ENCODE measurements around the gene SNX9. TPM values are rescaled to one million over a fixed set of nuclear protein-coding genes. Genes with fewer than 3 reads are reported as not detected.

The SNX9 gene
- total RNA-seq, 4 donors from 2014 or later = 13.7 to 57.2 (median 50.7) TPM

- Histone ChIP-seq H3K27me3 (no peaks in the 10 kb centered on the region), H3K36me3 (no peaks in the 10 kb centered on the region), H3K27ac (no peak overlapping the region), H3K4me1 (peaks cover 0 to 11% (median 4%) of the 10 kb centered on the region in 4 donors), H3K4me3 (no peak overlapping the region), H3K9me3 (no peaks in the 10 kb centered on the region)
- no peak for DNase-seq
- no peak for TF ChIP-seq POLR2AphosphoS5 (IDR thresholded peaks at IDR 0.05)
- no peak for TF ChIP-seq CTCF (IDR thresholded peaks at IDR 0.05)
- TF ChIP-seq EP300 (IDR thresholded peaks at IDR 0.05; ENCODE audit: low read depth) = no peak
- in situ Hi-C loops (cut with MboI; ENCODE audit: low pct_ligation_motif_present in 1 of 4, low pct_unique_long_range_greater_than_20kb in 1 of 4, low sequenced_read_pairs in 3 of 4) = no loop called here
- WGBS, 2 donors (ENCODE audit: low coverage in 1 of 2) = 87 to 100% methylated on average over 1 to 10 of the region's 10 CpGs
- intact Hi-C loops (cut with DNase I; ENCODE audit: low total_unique reads) = no loop called here
Measured at GRCh38 chr6:157977176-157977804, 154.2 kb downstream of the SNX9 start.

GRCh38 chr6:157978021-157978783 lies 155.2 kb downstream of the SNX9 start:
- Histone ChIP-seq H3K4me3 (no peak overlapping the region), H3K27me3 (no peaks in the 10 kb centered on the region), H3K4me1 (peaks cover 0 to 20% (median 11%) of the 10 kb centered on the region in 4 donors), H3K9me3 (no peaks in the 10 kb centered on the region), H3K36me3 (no peaks in the 10 kb centered on the region), H3K27ac (no peak overlapping the region)
- TF ChIP-seq POLR2AphosphoS5 (IDR thresholded peaks at IDR 0.05) = no peak
- in situ Hi-C loops (cut with MboI; ENCODE audit: low pct_ligation_motif_present in 1 of 4, low pct_unique_long_range_greater_than_20kb in 1 of 4, low sequenced_read_pairs in 3 of 4) (no loop called here), intact Hi-C loops (cut with DNase I; ENCODE audit: low total_unique reads) (no loop called here)
- WGBS, 2 donors (ENCODE audit: low coverage in 1 of 2) = 86 to 89% methylated on average over 13 to 16 of the region's 16 CpGs
- DNase-seq = no peak

GRCh38 chr6:157980288-157981131 lies 157.5 kb downstream of the SNX9 start:
- Histone ChIP-seq H3K9me3 (no peaks in the 10 kb centered on the region), H3K27ac (peak overlapping the region; percentile 85 to 94 (median 90)), H3K4me3 (peak overlapping the region in 3 of 4 donors; percentile 64 to 94 (median 80)), H3K4me1 (peaks cover 10 to 43% (median 25%) of the 10 kb centered on the region in 4 donors), H3K36me3 (no peaks in the 10 kb centered on the region), H3K27me3 (no peaks in the 10 kb centered on the region)
- TF ChIP-seq POLR2AphosphoS5 (IDR thresholded peaks at IDR 0.05) (no peak), POLR2A (IDR thresholded peaks at IDR 0.05) (no peak), EP300 (IDR thresholded peaks at IDR 0.05; ENCODE audit: low read depth) (no peak)
- 46% methylated on average over 19 of the region's 19 CpGs; no CpG with 5 or more reads in 1 of the 2 donors for WGBS, 2 donors (ENCODE audit: low coverage in 1 of 2)
- in situ Hi-C loops (cut with MboI; ENCODE audit: low pct_ligation_motif_present in 1 of 4, low pct_unique_long_range_greater_than_20kb in 1 of 4, low sequenced_read_pairs in 3 of 4) (no loop called here), intact Hi-C loops (cut with DNase I; ENCODE audit: low total_unique reads) (loop anchor here (10.0 kb wide), 1 partner anchor 94 kb away; no protein-coding TSS in a partner anchor)
- DNase-seq = no peak

- H3K27ac ChIP-seq = peak overlapping the region; percentile 85 to 94 (median 90)
- H3K36me3 ChIP-seq = no peaks in the 10 kb centered on the region
- H3K27me3 ChIP-seq = no peaks in the 10 kb centered on the region
- peak overlapping the region; percentile 64 to 94 (median 82) for H3K4me3 ChIP-seq
- TF ChIP-seq POLR2A (IDR thresholded peaks at IDR 0.05) (no peak), POLR2AphosphoS5 (IDR thresholded peaks at IDR 0.05) (peak in 1 of 3 donors; percentile 10)
- H3K9me3 ChIP-seq = no peaks in the 10 kb centered on the region
- WGBS, 2 donors (ENCODE audit: low coverage in 1 of 2) = 7% methylated on average over 24 of the region's 24 CpGs; no CpG with 5 or more reads in 1 of the 2 donors
- H3K4me1 ChIP-seq = peaks cover 10 to 49% (median 31%) of the 10 kb centered on the region in 4 donors
- intact Hi-C loops (cut with DNase I; ENCODE audit: low total_unique reads) = loop anchor here (10.0 kb wide), 1 partner anchor 94 kb away; no protein-coding TSS in a partner anchor
- DNase-seq = peak; percentile 45
- in situ Hi-C loops (cut with MboI; ENCODE audit: low pct_ligation_motif_present in 1 of 4, low pct_unique_long_range_greater_than_20kb in 1 of 4, low sequenced_read_pairs in 3 of 4) = no loop called here
Measured at GRCh38 chr6:157981132-157981394, 158.0 kb downstream of the SNX9 start.

- DNase-seq = peak; percentile 90
- Histone ChIP-seq H3K36me3 (no peaks in the 10 kb centered on the region), H3K27me3 (no peaks in the 10 kb centered on the region), H3K4me3 (peak within 1 kb of the TSS; percentile 64 to 94 (median 82)), H3K4me1 (peaks cover 10 to 53% (median 35%) of the 10 kb centered on the region in 4 donors), H3K9me3 (no peaks in the 10 kb centered on the region), H3K27ac (peak within 1 kb of the TSS; percentile 85 to 94 (median 90))
- in situ Hi-C loops (cut with MboI; ENCODE audit: low pct_ligation_motif_present in 1 of 4, low pct_unique_long_range_greater_than_20kb in 1 of 4, low sequenced_read_pairs in 3 of 4) = no loop called here
- intact Hi-C loops (cut with DNase I; ENCODE audit: low total_unique reads) = loop anchor here (10.0 kb wide), 1 partner anchor 93 kb away; no protein-coding TSS in a partner anchor
- peak; percentile 49 to 78 (median 66) for TF ChIP-seq CTCF (IDR thresholded peaks at IDR 0.05)
- peak; percentile 60 for TF ChIP-seq POLR2A (IDR thresholded peaks at IDR 0.05)
- peak; percentile 50 to 77 (median 76) for TF ChIP-seq POLR2AphosphoS5 (IDR thresholded peaks at IDR 0.05)
- no peak for TF ChIP-seq EP300 (IDR thresholded peaks at IDR 0.05; ENCODE audit: low read depth)
- 0% methylated on average over 25 of the region's 86 CpGs; no CpG with 5 or more reads in 1 of the 2 donors for WGBS, 2 donors (ENCODE audit: low coverage in 1 of 2)
Measured at GRCh38 chr6:157981395-157982101, 158.5 kb downstream of the SNX9 start, which contains the start of gene SYNJ2. SYNJ2 (plus strand) TSS chr6:157981863; CDS start chr6:157981962, 99 bp downstream.

Data from transverse colon (tissue), 4 donors.